Transverse colon (tissue), 4 donors: ENCODE results near the gene FFAR2. TPM values are rescaled to one million over a fixed set of nuclear protein-coding genes. Genes with fewer than 3 reads are reported as not detected.

ENCODE experiments used
- DNase-seq: peaks from one replicate; pipeline ENCODE4 v3.0.0-alpha.2; 2019
- H3K27ac ChIP-seq, 4 donors: fragments of 200-600 bp; sonication (generic); 2 replicates each; pipeline ENCODE4 v1.5.1; 2016 to 2018; ENCODE audit warnings: inconsistent platforms in 4 of 4
- H3K27me3 ChIP-seq: fragments of 200-600 bp; sonication (generic); 2 replicates; pipeline ENCODE4 v1.5.1; 2017; ENCODE audit warnings: inconsistent platforms
- H3K36me3 ChIP-seq, 4 donors: fragments of 200-600 bp; sonication (generic); 2 replicates each; pipeline ENCODE4 v1.5.1; 2017 to 2019; ENCODE audit warnings: inconsistent platforms in 4 of 4
- H3K4me1 ChIP-seq, 4 donors: fragments of 200-600 bp; sonication (generic); 2 replicates each; pipeline ENCODE4 v1.5.1; 2017 to 2020; ENCODE audit warnings: inconsistent platforms in 4 of 4
- H3K4me3 ChIP-seq, 4 donors: fragments of 200-600 bp; sonication (generic); 1 replicate in 1 of 4; 2 replicates in 3 of 4; pipeline versions ENCODE4 v1.5.1 to v1.6.1; 2017 to 2019; ENCODE audit warnings: inconsistent platforms in 4 of 4
- H3K9me3 ChIP-seq, 2 donors: fragments of 200-600 bp; sonication (generic); 2 replicates each; pipeline ENCODE4 v1.5.1; 2017 to 2019; ENCODE audit warnings: inconsistent platforms in 2 of 2
- CTCF ChIP-seq, 5 experiments: fragments of 200-600 bp in 3 of 5; fragments of 450-650 bp in 2 of 5; sonication (generic) in 3 of 5; IDR thresholded peaks; 1 replicate in 2 of 5; 2 replicates in 3 of 5; pipeline ENCODE4 v1.5.1; 2016 to 2017; ENCODE audit warnings: antibody characterized with exemption in 5 of 5, inconsistent platforms in 3 of 5, mild to moderate bottlenecking in 2 of 5, moderate library complexity in 1 of 5
- EP300 ChIP-seq: sonication (generic); formaldehyde crosslinking; IDR thresholded peaks from one replicate; pipeline ENCODE4 v1.6.1; 2017; ENCODE audit warnings: antibody characterized with exemption, low read depth
- POLR2A ChIP-seq: fragments of 450-650 bp; IDR thresholded peaks from one replicate; pipeline ENCODE4 v1.6.1; 2016; ENCODE audit warnings: antibody characterized with exemption, mild to moderate bottlenecking, moderate library complexity
- POLR2AphosphoS5 ChIP-seq, 3 donors: sonication (generic); formaldehyde crosslinking; IDR thresholded peaks; one replicate each; pipeline ENCODE4 v1.6.1; 2016; ENCODE audit warnings: antibody characterized with exemption in 3 of 3
- WGBS, 2 donors: methylation state at CpG; one replicate each; pipeline ENCODE4 v1.1.5; 2018; ENCODE audit warnings: low coverage in 1 of 2; 5-methylcytosine and 5-hydroxymethylcytosine counted together
- in situ Hi-C, 4 donors: fragments of 200-750 bp; cut with MboI; loops; one replicate each; pipeline versions ENCODE4 v1.15.0 to v1.15.1; 2017; ENCODE audit warnings: low sequenced_read_pairs in 3 of 4, low pct_ligation_motif_present in 1 of 4, low pct_unique_long_range_greater_than_20kb in 1 of 4
- intact Hi-C: fragments of 100-400 bp; cut with DNase I; formaldehyde crosslinking; loops from one replicate; pipeline ENCODE4 v1.15.1; 2023; ENCODE audit warnings: low total_unique reads
- total RNA-seq, 4 donors: library from RNA; depleted of rRNA; stranded (reverse); fragments of >200 nt; gene quantifications; one replicate each; pipeline ENCODE4 v1.1.0, GENCODE V29; 2016

FFAR2 gene
- total RNA-seq, 4 donors from 2014 or later, result 0.32 to 2.2 TPM; not detected in 2

- H3K27ac ChIP-seq, result no peak overlapping the region
- intact Hi-C loops, result no loop called here
- H3K4me3 ChIP-seq, result no peak overlapping the region
- no peaks in the 10 kb centered on the region for H3K4me1 ChIP-seq
- in situ Hi-C loops, result no loop called here
- no peaks in the 10 kb centered on the region for H3K27me3 ChIP-seq
- 44 to 68% methylated on average over 2 to 3 of the region's 3 CpGs for WGBS, 2 donors
- H3K36me3 ChIP-seq, result no peaks in the 10 kb centered on the region
- H3K9me3 ChIP-seq, result no peaks in the 10 kb centered on the region
- TF ChIP-seq EP300, result no peak
- no peak for DNase-seq
Observed at GRCh38 chr19:35486268-35486708, 38.2 kb downstream of the FFAR2 start.

GRCh38 chr19:35487656-35488182 lies 39.7 kb downstream of the FFAR2 start:
- TF ChIP-seq POLR2A (no peak), CTCF (IDR thresholded peaks at IDR 0.05) (no peak), EP300 (no peak), POLR2AphosphoS5 (IDR thresholded peaks at IDR 0.05) (no peak)
- DNase-seq, result no peak
- WGBS, 2 donors, result 90% methylated on average over 1 to 10 of the region's 10 CpGs

GRCh38 chr19:35488677-35489076 lies 40.6 kb downstream of the FFAR2 start:
- 82% methylated on average over 16 of the region's 16 CpGs; no CpG with 5 or more reads in 1 of the 2 donors for WGBS, 2 donors

More at GRCh38 chr19:35487656-35488182, 39.7 kb downstream of the FFAR2 start:
- H3K27ac ChIP-seq, result no peak overlapping the region
- H3K4me1 ChIP-seq, result no peaks in the 10 kb centered on the region
- H3K4me3 ChIP-seq, result no peak overlapping the region
- no peaks in the 10 kb centered on the region for H3K36me3 ChIP-seq
- in situ Hi-C loops, result no loop called here
- intact Hi-C loops, result no loop called here
- no peaks in the 10 kb centered on the region for H3K27me3 ChIP-seq
- H3K9me3 ChIP-seq, result no peaks in the 10 kb centered on the region

GRCh38 chr19:35490364-35490763 lies 42.3 kb downstream of the FFAR2 start, which contains the start of gene KRTDAP:
Gene KRTDAP, minus strand, starts transcription at chr19:35490464. Its CDS starts 22 bp downstream, at chr19:35490442.
- no peak within 1 kb of the TSS for H3K27ac ChIP-seq
- H3K36me3 ChIP-seq, result no peaks in the 10 kb centered on the region
- in situ Hi-C loops, result loop anchor here in 3 of 4 donors (10.0 kb wide), 2 partner anchors 136 to 146 kb away; partner anchors contain the start of genes FFAR3 (in 2 of the 3) and FFAR1 (in 1 of the 3)
- peaks cover 0 to 4% (median 2%) of the 10 kb centered on the region in 4 donors for H3K4me1 ChIP-seq
- intact Hi-C loops, result loop anchor here (10.0 kb wide), 1 partner anchor 216 kb away; no protein-coding TSS in a partner anchor
- no peak for DNase-seq
- no peaks in the 10 kb centered on the region for H3K9me3 ChIP-seq
- TF ChIP-seq EP300 (no peak), POLR2A (no peak), POLR2AphosphoS5 (IDR thresholded peaks at IDR 0.05) (no peak), CTCF (IDR thresholded peaks at IDR 0.05) (no peak)
- no peaks in the 10 kb centered on the region for H3K27me3 ChIP-seq
- 77 to 100% methylated on average over 2 to 9 of the region's 9 CpGs for WGBS, 2 donors
- H3K4me3 ChIP-seq, result no peak within 1 kb of the TSS

More at GRCh38 chr19:35488677-35489076, 40.6 kb downstream of the FFAR2 start:
- H3K4me3 ChIP-seq, result no peak overlapping the region
- in situ Hi-C loops, result no loop called here
- no peaks in the 10 kb centered on the region for H3K9me3 ChIP-seq
- TF ChIP-seq POLR2A (no peak), CTCF (IDR thresholded peaks at IDR 0.05) (no peak), EP300 (no peak), POLR2AphosphoS5 (IDR thresholded peaks at IDR 0.05) (no peak)
- no peaks in the 10 kb centered on the region for H3K36me3 ChIP-seq
- no peaks in the 10 kb centered on the region for H3K27me3 ChIP-seq
- no peaks in the 10 kb centered on the region for H3K4me1 ChIP-seq
- intact Hi-C loops, result no loop called here
- DNase-seq, result no peak
- H3K27ac ChIP-seq, result no peak overlapping the region
